Activated naive CD4-positive, alpha-beta T cell treated with anti-CD3 and anti-CD28 coated beads, Interleukin-2, amount 50 U/mL, for 16 hours (primary cell): ENCODE measurements around the gene SIGLEC1.

Source experiments
- DNase-seq: peaks from one replicate; pipeline ENCODE4 v3.0.0-alpha.2; 2020

Gene SIGLEC1

GRCh38 chr20:3727401-3728021 is 15.1 kb upstream of the SIGLEC1 start:
- DNase-seq = no peak

- no peak for DNase-seq
Observed at GRCh38 chr20:3724356-3724755, 12.0 kb upstream of the SIGLEC1 start.

GRCh38 chr20:3723284-3723683 is 10.9 kb upstream of the SIGLEC1 start:
- DNase-seq = no peak

- no peak for DNase-seq
Observed at GRCh38 chr20:3721912-3722311, 9.5 kb upstream of the SIGLEC1 start.

- no peak for DNase-seq
Observed at GRCh38 chr20:3720626-3721025, 8.2 kb upstream of the SIGLEC1 start.

GRCh38 chr20:3720068-3720467 is 7.7 kb upstream of the SIGLEC1 start:
- DNase-seq = no peak

GRCh38 chr20:3719046-3719445 is 6.6 kb upstream of the SIGLEC1 start:
- DNase-seq = no peak

GRCh38 chr20:3716195-3716834 is 3.9 kb upstream of the SIGLEC1 start:
- no peak for DNase-seq

GRCh38 chr20:3714092-3714491 is 1.7 kb upstream of the SIGLEC1 start:
- DNase-seq = no peak

GRCh38 chr20:3711484-3711941 is 887 bp downstream of the SIGLEC1 start:
- DNase-seq = no peak

- DNase-seq = peak; percentile 71
Observed at GRCh38 chr20:3710703-3711483, 1.5 kb downstream of the SIGLEC1 start.

- no peak for DNase-seq
Observed at GRCh38 chr20:3710011-3710466, 2.4 kb downstream of the SIGLEC1 start.

GRCh38 chr20:3707508-3707899 is 4.9 kb downstream of the SIGLEC1 start:
- no peak for DNase-seq

GRCh38 chr20:3706774-3707507 is 5.5 kb downstream of the SIGLEC1 start:
- DNase-seq = no peak

- no peak for DNase-seq
Observed at GRCh38 chr20:3705970-3706739, 6.2 kb downstream of the SIGLEC1 start.

GRCh38 chr20:3705491-3705969 is 6.9 kb downstream of the SIGLEC1 start:
- no peak for DNase-seq

GRCh38 chr20:3704087-3704486 is 8.3 kb downstream of the SIGLEC1 start:
- no peak for DNase-seq

GRCh38 chr20:3702611-3703391 is 9.6 kb downstream of the SIGLEC1 start:
- no peak for DNase-seq

GRCh38 chr20:3701061-3701998 is 11.1 kb downstream of the SIGLEC1 start:
- DNase-seq = no peak

- DNase-seq = no peak
Observed at GRCh38 chr20:3699037-3699436, 13.4 kb downstream of the SIGLEC1 start.
